Neural cell (in vitro differentiated cells): Measurements from ENCODE around the gene MAP2K4. TPM values are rescaled to one million over a fixed set of nuclear protein-coding genes. Genes with fewer than 3 reads are reported as not detected.
A peak's percentile ranks its signal among the peaks of the same experiment; 100 is the strongest.

Source experiments
- H2AFZ ChIP-seq: fragments of 200-600, 300-800 bp; sonication (generic), shearing (Covaris generic); 2 replicates; pipeline ENCODE4 v1.6.0; 2014; ENCODE audit warnings: low read depth, mild to moderate bottlenecking, antibody characterized with exemption, low read length, moderate library complexity
- H3F3A ChIP-seq: fragments of 200-600 bp; shearing (Covaris generic); 2 replicates; pipeline ENCODE4 v1.6.1; 2016; ENCODE audit warnings: mild to moderate bottlenecking, moderate library complexity, mixed read lengths, antibody characterized with exemption, low read length; ENCODE audit not compliant: insufficient read depth, poor library complexity, severe bottlenecking
- H3K27ac ChIP-seq: fragments of 200-600, 300-800 bp; sonication (generic), shearing (Covaris generic); 2 replicates; pipeline ENCODE4 v1.5.1; 2014; ENCODE audit warnings: mild to moderate bottlenecking, low read length, moderate library complexity
- H3K27me3 ChIP-seq: fragments of 300-800, 200-600 bp; sonication (generic), shearing (Covaris generic); 2 replicates; pipeline ENCODE4 v1.6.0; 2014; ENCODE audit warnings: mild to moderate bottlenecking, low read depth, low read length, moderate library complexity; ENCODE audit not compliant: insufficient read depth
- H3K36me3 ChIP-seq: fragments of 300-800, 200-600 bp; sonication (generic), shearing (Covaris generic); 2 replicates; pipeline ENCODE4 v1.5.1; 2014; ENCODE audit warnings: mild to moderate bottlenecking, antibody characterized with exemption, low read length, moderate library complexity; ENCODE audit not compliant: insufficient read depth
- H3K4me2 ChIP-seq: fragments of 300-800, 200-600 bp; sonication (generic), shearing (Covaris generic); 2 replicates; pipeline ENCODE4 v1.6.0; 2014; ENCODE audit warnings: mild to moderate bottlenecking, low read length
- H3K4me3 ChIP-seq: fragments of 300-800, 200-600 bp; sonication (generic), shearing (Covaris generic); 2 replicates; pipeline ENCODE4 v1.5.1; 2014; ENCODE audit warnings: mild to moderate bottlenecking, low read length, moderate library complexity
- H3K79me2 ChIP-seq: fragments of 200-600 bp; shearing (Covaris generic); replicated peaks from 2 replicates; pipeline ENCODE4 v1.6.0; 2014; ENCODE audit warnings: mild to moderate bottlenecking, low read length, moderate library complexity; ENCODE audit not compliant: insufficient read depth
- H3K9ac ChIP-seq: fragments of 300-800, 200-600 bp; sonication (generic), shearing (Covaris generic); 2 replicates; pipeline ENCODE4 v1.6.1; 2016; ENCODE audit warnings: mild to moderate bottlenecking, low read length, mixed read lengths
- H3K9me2 ChIP-seq: fragments of 200-600 bp; shearing (Covaris generic); 2 replicates; pipeline ENCODE4 v1.6.1; 2016; ENCODE audit warnings: mild to moderate bottlenecking, low read length, mixed read lengths; ENCODE audit not compliant: insufficient read depth
- H3K9me3 ChIP-seq: fragments of 200-600, 300-800 bp; sonication (generic), shearing (Covaris generic); 2 replicates; pipeline ENCODE4 v1.6.1; 2016; ENCODE audit warnings: mild to moderate bottlenecking, mixed run types, low read length, moderate library complexity, mixed read lengths
- H4K20me1 ChIP-seq: fragments of 200-600 bp; shearing (Covaris generic); 2 replicates; pipeline ENCODE4 v1.6.1; 2016; ENCODE audit warnings: mild to moderate bottlenecking, mixed run types; ENCODE audit not compliant: insufficient read depth
- EP300 ChIP-seq: fragments of 450-650 bp; conservative IDR thresholded peaks from 2 replicates; pipeline ENCODE4 v1.6.1; 2014; ENCODE audit warnings: antibody characterized with exemption, mild to moderate bottlenecking, moderate library complexity; ENCODE audit not compliant: poor library complexity, severe bottlenecking
- EZH2 ChIP-seq: fragments of 200-600, 300-800 bp; shearing (Covaris generic), sonication (generic); IDR thresholded peaks from 2 replicates; pipeline ENCODE4 v1.6.1; 2014; ENCODE audit warnings: antibody characterized with exemption, low read length, borderline replicate concordance, mild to moderate bottlenecking; ENCODE audit not compliant: insufficient read depth, poor library complexity, severe bottlenecking
- MXI1 ChIP-seq: fragments of 450-650 bp; conservative IDR thresholded peaks from 2 replicates; pipeline ENCODE4 v1.6.1; 2014; ENCODE audit warnings: antibody characterized with exemption, mild to moderate bottlenecking; ENCODE audit not compliant: poor library complexity, severe bottlenecking
- POLR2AphosphoS5 ChIP-seq: IDR thresholded peaks from 2 replicates; pipeline ENCODE4 v1.6.1; 2012
- RAD21 ChIP-seq: fragments of 450-650 bp; conservative IDR thresholded peaks from 2 replicates; pipeline ENCODE4 v1.6.1; 2014; ENCODE audit warnings: antibody characterized with exemption, mild to moderate bottlenecking, moderate library complexity
- REST ChIP-seq: IDR thresholded peaks from 2 replicates; pipeline ENCODE4 v1.6.1; 2012; ENCODE audit warnings: borderline replicate concordance
- SMC3 ChIP-seq: fragments of 450-650 bp; conservative IDR thresholded peaks from 2 replicates; pipeline ENCODE4 v1.6.1; 2014; ENCODE audit warnings: antibody characterized with exemption, mild to moderate bottlenecking, moderate library complexity; ENCODE audit not compliant: poor library complexity
- TAF1 ChIP-seq: IDR thresholded peaks from 2 replicates; pipeline ENCODE4 v1.6.1; 2012; ENCODE audit warnings: low read depth
- polyA plus RNA-seq: library from polyadenylated mRNA; depleted of rRNA; stranded (reverse); fragments of >200 nt; gene quantifications from 2 replicates; pipeline ENCODE4 v1.2.3, GENCODE V29; 2014
- TF ChIP-seq, protein P1 (sequence below): fragments of 450-650 bp; IDR thresholded peaks from 2 replicates; pipeline ENCODE4 v1.5.1; 2014; ENCODE audit warnings: antibody characterized with exemption, mild to moderate bottlenecking, moderate library complexity; ENCODE audit not compliant: poor library complexity, severe bottlenecking

Gene MAP2K4
- polyA plus RNA-seq, 1 donor from 2014 or later, result 78.4 TPM

GRCh38 chr17:12097326-12097725 lies 76.6 kb downstream of the MAP2K4 start:
- Histone ChIP-seq H3K27me3 (no peaks in the 10 kb centered on the region), H3K4me2 (no peak overlapping the region), H4K20me1 (no peaks in the 10 kb centered on the region), H3K36me3 (no peaks in the 10 kb centered on the region), H2AFZ (no peak overlapping the region), H3F3A (no peaks in the 10 kb centered on the region), H3K9ac (no peak overlapping the region), H3K9me3 (no peaks in the 10 kb centered on the region), H3K27ac (no peak overlapping the region), H3K79me2 (peaks cover under 1% of the 10 kb centered on the region), H3K9me2 (no peaks in the 10 kb centered on the region), H3K4me3 (no peak overlapping the region)
- TF ChIP-seq SMC3 (no peak), EZH2 (no peak), EP300 (no peak)

- no peak for TF ChIP-seq EZH2
- no peak for TF ChIP-seq REST
- TF ChIP-seq, protein P1, sequence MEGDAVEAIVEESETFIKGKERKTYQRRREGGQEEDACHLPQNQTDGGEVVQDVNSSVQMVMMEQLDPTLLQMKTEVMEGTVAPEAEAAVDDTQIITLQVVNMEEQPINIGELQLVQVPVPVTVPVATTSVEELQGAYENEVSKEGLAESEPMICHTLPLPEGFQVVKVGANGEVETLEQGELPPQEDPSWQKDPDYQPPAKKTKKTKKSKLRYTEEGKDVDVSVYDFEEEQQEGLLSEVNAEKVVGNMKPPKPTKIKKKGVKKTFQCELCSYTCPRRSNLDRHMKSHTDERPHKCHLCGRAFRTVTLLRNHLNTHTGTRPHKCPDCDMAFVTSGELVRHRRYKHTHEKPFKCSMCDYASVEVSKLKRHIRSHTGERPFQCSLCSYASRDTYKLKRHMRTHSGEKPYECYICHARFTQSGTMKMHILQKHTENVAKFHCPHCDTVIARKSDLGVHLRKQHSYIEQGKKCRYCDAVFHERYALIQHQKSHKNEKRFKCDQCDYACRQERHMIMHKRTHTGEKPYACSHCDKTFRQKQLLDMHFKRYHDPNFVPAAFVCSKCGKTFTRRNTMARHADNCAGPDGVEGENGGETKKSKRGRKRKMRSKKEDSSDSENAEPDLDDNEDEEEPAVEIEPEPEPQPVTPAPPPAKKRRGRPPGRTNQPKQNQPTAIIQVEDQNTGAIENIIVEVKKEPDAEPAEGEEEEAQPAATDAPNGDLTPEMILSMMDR, result no peak
- peak; percentile 9 for TF ChIP-seq POLR2AphosphoS5
- no peak overlapping the region for H2AFZ ChIP-seq
- no peak overlapping the region for H3K27ac ChIP-seq
- H3K4me3 ChIP-seq, result no peak overlapping the region
- H3K36me3 ChIP-seq, result no peaks in the 10 kb centered on the region
- no peaks in the 10 kb centered on the region for H3K79me2 ChIP-seq
- H4K20me1 ChIP-seq, result no peaks in the 10 kb centered on the region
- H3K9me2 ChIP-seq, result no peaks in the 10 kb centered on the region
- no peaks in the 10 kb centered on the region for H3K27me3 ChIP-seq
- H3F3A ChIP-seq, result no peaks in the 10 kb centered on the region
- no peak overlapping the region for H3K9ac ChIP-seq
- H3K4me2 ChIP-seq, result no peak overlapping the region
- no peaks in the 10 kb centered on the region for H3K9me3 ChIP-seq
Observed at GRCh38 chr17:12098568-12098967, 77.9 kb downstream of the MAP2K4 start.

DNA sequence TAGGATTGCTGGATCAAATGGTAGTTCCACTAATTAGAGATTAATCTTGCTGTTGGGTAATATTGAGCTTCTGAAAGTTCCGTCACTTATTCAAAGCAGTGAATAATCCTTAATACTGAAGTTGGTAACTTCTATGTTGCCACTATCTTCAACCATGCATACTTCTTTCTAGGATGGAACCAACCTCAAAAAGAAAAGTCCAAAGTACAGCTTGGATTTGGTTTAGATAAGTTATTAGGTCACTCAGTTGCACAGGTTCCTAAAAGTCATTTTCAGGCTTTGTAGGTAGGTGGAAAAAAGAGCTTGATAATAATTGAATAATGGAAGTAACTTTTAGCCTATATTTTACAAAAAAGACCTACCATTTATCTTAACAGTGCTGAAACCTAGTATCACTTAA lies 78.7 kb downstream of the MAP2K4 start:
- Histone ChIP-seq H3F3A (no peaks in the 10 kb centered on the region), H3K4me3 (no peak overlapping the region), H3K27me3 (no peaks in the 10 kb centered on the region), H3K9me3 (no peaks in the 10 kb centered on the region), H3K79me2 (no peaks in the 10 kb centered on the region), H4K20me1 (no peaks in the 10 kb centered on the region), H3K27ac (no peak overlapping the region), H3K9me2 (no peaks in the 10 kb centered on the region), H3K9ac (no peak overlapping the region), H3K36me3 (no peaks in the 10 kb centered on the region), H2AFZ (no peak overlapping the region), H3K4me2 (no peak overlapping the region)
- TF ChIP-seq MXI1 (no peak), EZH2 (no peak), SMC3 (no peak), EP300 (no peak), REST (no peak), POLR2AphosphoS5 (no peak), RAD21 (no peak), TAF1 (no peak)
- TF ChIP-seq, protein P1, result no peak
